Neural progenitor cell (in vitro differentiated cells): ENCODE data around the gene LTBP1. TPM values are rescaled to one million over a fixed set of nuclear protein-coding genes. Genes with fewer than 3 reads are reported as not detected.

Experiments
- DNase-seq: peaks from one replicate; pipeline ENCODE4 v3.0.0-alpha.2; 2016; ENCODE audit warnings: low spot score
- H2AFZ ChIP-seq: fragments of 200-600 bp; sonication (generic); replicated peaks from 2 replicates; pipeline ENCODE4 v1.6.1; 2016; ENCODE audit warnings: antibody characterized with exemption
- H3F3A ChIP-seq: fragments of 200-600 bp; sonication (generic); 2 replicates; pipeline ENCODE4 v1.6.1; 2016; ENCODE audit warnings: antibody characterized with exemption, low read depth
- H3K27ac ChIP-seq: fragments of 200-600 bp; sonication (generic); 2 replicates; pipeline ENCODE4 v1.5.1; 2016; ENCODE audit warnings: mild to moderate bottlenecking
- H3K27me3 ChIP-seq: fragments of 200-600 bp; sonication (generic); 2 replicates; pipeline ENCODE4 v1.6.1; 2016; ENCODE audit warnings: mild to moderate bottlenecking, moderate library complexity
- H3K36me3 ChIP-seq: fragments of 200-600 bp; sonication (generic); 2 replicates; pipeline ENCODE4 v1.5.1; 2016
- H3K4me1 ChIP-seq: fragments of 200-600 bp; sonication (generic); 2 replicates; pipeline ENCODE4 v1.6.1; 2016; ENCODE audit warnings: mixed run types
- H3K4me2 ChIP-seq: fragments of 200-600 bp; sonication (generic); 2 replicates; pipeline ENCODE4 v1.6.1; 2016
- H3K4me3 ChIP-seq: fragments of 200-600 bp; sonication (generic); 2 replicates; pipeline ENCODE4 v1.5.1; 2016
- H3K79me2 ChIP-seq: fragments of 200-600 bp; sonication (generic); 2 replicates; pipeline ENCODE4 v1.6.1; 2016; ENCODE audit warnings: low read depth
- H3K9ac ChIP-seq: fragments of 200-600 bp; sonication (generic); 2 replicates; pipeline ENCODE4 v1.6.1; 2016
- H3K9me3 ChIP-seq: fragments of 200-600 bp; sonication (generic); 2 replicates; pipeline ENCODE4 v1.5.1; 2016; ENCODE audit warnings: low read depth
- H4K20me1 ChIP-seq: fragments of 200-600 bp; sonication (generic); 2 replicates; pipeline ENCODE4 v1.6.1; 2016; ENCODE audit warnings: low read depth
- H3K27ac Mint-ChIP-seq: 3 replicates; pipeline ENCODE4 v1.8.0; 2021; ENCODE audit warnings: mixed read lengths
- H3K27me3 Mint-ChIP-seq: 2 replicates; pipeline ENCODE4 v1.8.0; 2022; ENCODE audit warnings: low read depth, mild to moderate bottlenecking, inconsistent platforms, moderate library complexity, mixed read lengths; ENCODE audit not compliant: insufficient read depth
- H3K36me3 Mint-ChIP-seq: 3 replicates; pipeline ENCODE4 v1.8.0; 2021; ENCODE audit warnings: mixed read lengths
- H3K4me1 Mint-ChIP-seq: 3 replicates; pipeline ENCODE4 v1.8.0; 2021; ENCODE audit warnings: mixed read lengths
- H3K4me3 Mint-ChIP-seq: 3 replicates; pipeline ENCODE4 v1.8.0; 2021; ENCODE audit warnings: mild to moderate bottlenecking, moderate library complexity, mixed read lengths
- H3K9me3 Mint-ChIP-seq: 3 replicates; pipeline ENCODE4 v1.8.0; 2020; ENCODE audit warnings: mixed read lengths
- EZH2 ChIP-seq: fragments of 200-600 bp; sonication (generic); IDR thresholded peaks from 2 replicates; pipeline ENCODE4 v1.6.1; 2017; ENCODE audit warnings: antibody characterized with exemption, mild to moderate bottlenecking, moderate library complexity
- EZH2phosphoT487 ChIP-seq: fragments of 200-600 bp; sonication (generic); IDR thresholded peaks from 2 replicates; pipeline ENCODE4 v1.6.1; 2017; ENCODE audit warnings: antibody characterized with exemption
- total RNA-seq: library from RNA; depleted of rRNA; stranded (reverse); fragments of >200 nt; gene quantifications from 2 replicates; pipeline ENCODE4 v1.2.3, GENCODE V29; 2015; ENCODE audit warnings: low replicate concordance
- TF ChIP-seq, protein P1 (sequence below): fragments of 200-600 bp; sonication (generic); IDR thresholded peaks from 2 replicates; pipeline ENCODE4 v1.5.1; 2017; ENCODE audit warnings: antibody characterized with exemption, mild to moderate bottlenecking

LTBP1 gene
- total RNA-seq, 1 donor from 2014 or later: 50.5 TPM

- no peak overlapping the region for H3K4me3 ChIP-seq
- no peaks in the 10 kb centered on the region for H3K27me3 Mint-ChIP-seq
- H3K79me2 ChIP-seq: no peaks in the 10 kb centered on the region
- no peak for TF ChIP-seq EZH2
- no peaks in the 10 kb centered on the region for H3K4me1 Mint-ChIP-seq
- H3K27ac ChIP-seq: no peak overlapping the region
- no peak for DNase-seq
- H4K20me1 ChIP-seq: no peaks in the 10 kb centered on the region
- no peaks in the 10 kb centered on the region for H3K36me3 ChIP-seq
- no peak overlapping the region for H3K4me3 Mint-ChIP-seq
- no peak overlapping the region for H3K9ac ChIP-seq
- H3K9me3 ChIP-seq: no peaks in the 10 kb centered on the region
- H3K4me2 ChIP-seq: no peak overlapping the region
- H3K4me1 ChIP-seq: no peaks in the 10 kb centered on the region
- H2AFZ ChIP-seq: no peak overlapping the region
- H3F3A ChIP-seq: no peaks in the 10 kb centered on the region
- no peaks in the 10 kb centered on the region for H3K27me3 ChIP-seq
- no peaks in the 10 kb centered on the region for H3K9me3 Mint-ChIP-seq
- H3K36me3 Mint-ChIP-seq: no peaks in the 10 kb centered on the region
- no peak overlapping the region for H3K27ac Mint-ChIP-seq
These were observed 392.5 kb downstream of the LTBP1 start for GRCh38 chr2:33339269-33339668.

DNA sequence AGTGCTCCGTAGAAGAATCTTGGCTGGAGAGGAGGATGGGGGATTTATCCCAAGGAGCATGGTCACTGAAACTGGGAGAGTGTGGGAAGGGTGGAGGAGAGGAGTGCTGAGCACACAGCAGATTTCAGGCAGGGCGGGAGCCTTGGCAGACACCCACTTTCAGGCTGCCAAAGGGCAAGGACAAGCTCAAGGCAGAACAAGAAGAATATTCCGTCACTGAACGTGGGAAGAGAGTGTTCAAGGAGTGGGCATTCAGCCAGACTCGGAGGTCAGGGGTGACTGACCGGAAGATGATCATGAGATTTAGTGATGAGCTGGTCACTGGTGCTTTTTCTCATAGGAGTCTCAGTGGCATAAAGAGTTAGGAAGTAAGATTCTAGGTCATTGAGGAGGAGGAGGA, 393.5 kb downstream of the LTBP1 start:
- DNase-seq: no peak
- TF ChIP-seq, protein P1, sequence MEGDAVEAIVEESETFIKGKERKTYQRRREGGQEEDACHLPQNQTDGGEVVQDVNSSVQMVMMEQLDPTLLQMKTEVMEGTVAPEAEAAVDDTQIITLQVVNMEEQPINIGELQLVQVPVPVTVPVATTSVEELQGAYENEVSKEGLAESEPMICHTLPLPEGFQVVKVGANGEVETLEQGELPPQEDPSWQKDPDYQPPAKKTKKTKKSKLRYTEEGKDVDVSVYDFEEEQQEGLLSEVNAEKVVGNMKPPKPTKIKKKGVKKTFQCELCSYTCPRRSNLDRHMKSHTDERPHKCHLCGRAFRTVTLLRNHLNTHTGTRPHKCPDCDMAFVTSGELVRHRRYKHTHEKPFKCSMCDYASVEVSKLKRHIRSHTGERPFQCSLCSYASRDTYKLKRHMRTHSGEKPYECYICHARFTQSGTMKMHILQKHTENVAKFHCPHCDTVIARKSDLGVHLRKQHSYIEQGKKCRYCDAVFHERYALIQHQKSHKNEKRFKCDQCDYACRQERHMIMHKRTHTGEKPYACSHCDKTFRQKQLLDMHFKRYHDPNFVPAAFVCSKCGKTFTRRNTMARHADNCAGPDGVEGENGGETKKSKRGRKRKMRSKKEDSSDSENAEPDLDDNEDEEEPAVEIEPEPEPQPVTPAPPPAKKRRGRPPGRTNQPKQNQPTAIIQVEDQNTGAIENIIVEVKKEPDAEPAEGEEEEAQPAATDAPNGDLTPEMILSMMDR: no peak
- no peak for TF ChIP-seq EZH2
- TF ChIP-seq EZH2phosphoT487: no peak
- no peaks in the 10 kb centered on the region for H3K36me3 Mint-ChIP-seq
- no peak overlapping the region for H3K9ac ChIP-seq
- no peak overlapping the region for H3K4me2 ChIP-seq
- H3K27me3 Mint-ChIP-seq: peaks cover 2% of the 10 kb centered on the region
- no peaks in the 10 kb centered on the region for H3K9me3 Mint-ChIP-seq
- no peaks in the 10 kb centered on the region for H3F3A ChIP-seq
- H3K36me3 ChIP-seq: no peaks in the 10 kb centered on the region
- no peaks in the 10 kb centered on the region for H3K79me2 ChIP-seq
- no peaks in the 10 kb centered on the region for H3K9me3 ChIP-seq
- no peaks in the 10 kb centered on the region for H3K4me1 ChIP-seq
- no peak overlapping the region for H3K27ac ChIP-seq
- no peak overlapping the region for H3K27ac Mint-ChIP-seq
- H3K4me3 Mint-ChIP-seq: no peak overlapping the region
- no peaks in the 10 kb centered on the region for H3K4me1 Mint-ChIP-seq
- no peaks in the 10 kb centered on the region for H3K27me3 ChIP-seq
- H2AFZ ChIP-seq: no peak overlapping the region
- no peaks in the 10 kb centered on the region for H4K20me1 ChIP-seq
- no peak overlapping the region for H3K4me3 ChIP-seq

DNA sequence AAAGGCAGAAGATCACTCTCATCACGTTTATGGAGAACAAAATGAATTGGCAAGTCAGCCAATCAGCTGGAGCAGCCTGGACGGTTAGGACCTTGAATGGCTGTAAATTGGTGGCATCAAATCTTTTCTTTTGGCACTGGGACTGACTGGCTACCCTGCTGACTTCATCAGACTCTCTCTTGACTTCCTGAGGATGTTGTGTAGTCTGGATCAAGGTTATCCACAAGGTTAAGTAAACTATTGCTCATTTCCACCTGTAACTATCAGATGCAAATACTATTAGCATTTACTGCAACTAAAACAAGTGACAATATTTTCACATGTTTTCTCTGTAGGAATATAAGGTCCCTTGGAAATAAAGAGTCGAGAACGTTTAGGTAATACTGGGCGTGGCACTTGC, 395.4 kb downstream of the LTBP1 start:
- H3K27ac ChIP-seq: no peak overlapping the region
- no peak overlapping the region for H3K4me3 ChIP-seq
- no peaks in the 10 kb centered on the region for H3K4me1 ChIP-seq
- no peaks in the 10 kb centered on the region for H4K20me1 ChIP-seq
- H3K4me1 Mint-ChIP-seq: no peaks in the 10 kb centered on the region
- H2AFZ ChIP-seq: no peak overlapping the region
- H3K9me3 ChIP-seq: no peaks in the 10 kb centered on the region
- H3K9ac ChIP-seq: no peak overlapping the region
- no peak overlapping the region for H3K4me3 Mint-ChIP-seq
- no peak overlapping the region for H3K4me2 ChIP-seq
- DNase-seq: no peak
- no peak overlapping the region for H3K27ac Mint-ChIP-seq
- no peaks in the 10 kb centered on the region for H3K36me3 ChIP-seq
- H3K36me3 Mint-ChIP-seq: no peaks in the 10 kb centered on the region
- no peaks in the 10 kb centered on the region for H3K79me2 ChIP-seq
- peaks cover 2% of the 10 kb centered on the region for H3K27me3 Mint-ChIP-seq
- no peaks in the 10 kb centered on the region for H3K9me3 Mint-ChIP-seq
- H3K27me3 ChIP-seq: no peaks in the 10 kb centered on the region
- no peaks in the 10 kb centered on the region for H3F3A ChIP-seq
- TF ChIP-seq EZH2 (no peak), EZH2phosphoT487 (no peak)
- TF ChIP-seq, protein P1: no peak

GRCh38 chr2:33342705-33343104, 396.0 kb downstream of the LTBP1 start:
- H3K27ac ChIP-seq: no peak overlapping the region
- no peaks in the 10 kb centered on the region for H3K27me3 ChIP-seq
- no peaks in the 10 kb centered on the region for H3K36me3 Mint-ChIP-seq
- H4K20me1 ChIP-seq: no peaks in the 10 kb centered on the region
- H3K9me3 Mint-ChIP-seq: no peaks in the 10 kb centered on the region
- no peaks in the 10 kb centered on the region for H3K36me3 ChIP-seq
- peaks cover 2% of the 10 kb centered on the region for H3K27me3 Mint-ChIP-seq
- no peaks in the 10 kb centered on the region for H3K4me1 ChIP-seq
- H3F3A ChIP-seq: no peaks in the 10 kb centered on the region
- no peak overlapping the region for H3K4me2 ChIP-seq
- no peak for DNase-seq
- no peak overlapping the region for H3K4me3 Mint-ChIP-seq
- no peak overlapping the region for H3K27ac Mint-ChIP-seq
- no peaks in the 10 kb centered on the region for H3K79me2 ChIP-seq
- no peaks in the 10 kb centered on the region for H3K9me3 ChIP-seq
- TF ChIP-seq EZH2: no peak
- TF ChIP-seq, protein P1: no peak
- no peak for TF ChIP-seq EZH2phosphoT487
- no peak overlapping the region for H3K9ac ChIP-seq
- no peaks in the 10 kb centered on the region for H3K4me1 Mint-ChIP-seq
- H3K4me3 ChIP-seq: no peak overlapping the region
- H2AFZ ChIP-seq: no peak overlapping the region
